ENCODE results near the gene FOSL1. TPM values are rescaled to one million over a fixed set of nuclear protein-coding genes. Genes with fewer than 3 reads are reported as not detected.
A peak's percentile ranks its signal among the peaks of the same experiment; 100 is the strongest.

FOSL1 gene
- total and polyA plus RNA-seq, 2 of the 13 experiments (the other 11 are each of a cell fraction or from before 2014, with no cell fraction given): 4.0 to 4.1 TPM

- TF ChIP-seq ZNF569 (CRISPR knock-in tag; IDR thresholded peaks at IDR 0.05; ENCODE audit: borderline replicate concordance): 0 out of 2 replicates have a peak, but pooled peaks have one; percentile 62
- peak; percentile 68 for TF ChIP-seq HES4 (CRISPR knock-in tag; IDR thresholded peaks at IDR 0.05; ENCODE audit: borderline replicate concordance)
- TF ChIP-seq AGO1 (IDR thresholded peaks at IDR 0.05; ENCODE audit: low read depth, low read length, poor library complexity, severe bottlenecking): no peak
- peak; percentile 91 for TF ChIP-seq PRDM15 (CRISPR knock-in tag; IDR thresholded peaks at IDR 0.05)
- TF ChIP-seq, protein P1, sequence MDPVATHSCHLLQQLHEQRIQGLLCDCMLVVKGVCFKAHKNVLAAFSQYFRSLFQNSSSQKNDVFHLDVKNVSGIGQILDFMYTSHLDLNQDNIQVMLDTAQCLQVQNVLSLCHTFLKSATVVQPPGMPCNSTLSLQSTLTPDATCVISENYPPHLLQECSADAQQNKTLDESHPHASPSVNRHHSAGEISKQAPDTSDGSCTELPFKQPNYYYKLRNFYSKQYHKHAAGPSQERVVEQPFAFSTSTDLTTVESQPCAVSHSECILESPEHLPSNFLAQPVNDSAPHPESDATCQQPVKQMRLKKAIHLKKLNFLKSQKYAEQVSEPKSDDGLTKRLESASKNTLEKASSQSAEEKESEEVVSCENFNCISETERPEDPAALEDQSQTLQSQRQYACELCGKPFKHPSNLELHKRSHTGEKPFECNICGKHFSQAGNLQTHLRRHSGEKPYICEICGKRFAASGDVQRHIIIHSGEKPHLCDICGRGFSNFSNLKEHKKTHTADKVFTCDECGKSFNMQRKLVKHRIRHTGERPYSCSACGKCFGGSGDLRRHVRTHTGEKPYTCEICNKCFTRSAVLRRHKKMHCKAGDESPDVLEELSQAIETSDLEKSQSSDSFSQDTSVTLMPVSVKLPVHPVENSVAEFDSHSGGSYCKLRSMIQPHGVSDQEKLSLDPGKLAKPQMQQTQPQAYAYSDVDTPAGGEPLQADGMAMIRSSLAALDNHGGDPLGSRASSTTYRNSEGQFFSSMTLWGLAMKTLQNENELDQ (CRISPR knock-in tag; IDR thresholded peaks at IDR 0.05; ENCODE audit: borderline replicate concordance): no peak; the same call in 1 of the 2 replicates
- TF ChIP-seq ZNF562 (CRISPR knock-in tag; IDR thresholded peaks at IDR 0.05; ENCODE audit: borderline replicate concordance): no peak
- TF ChIP-seq BORCS8-MEF2B (CRISPR knock-in tag; IDR thresholded peaks at IDR 0.05): no peak
- TF ChIP-seq SAP130 (CRISPR knock-in tag; IDR thresholded peaks at IDR 0.05; ENCODE audit: low read depth): peak; percentile 92
- TF ChIP-seq MNT (IDR thresholded peaks at IDR 0.05): no peak
- peak; percentile 70; the same call in 1 of the 2 replicates for TF ChIP-seq SP4 (CRISPR knock-in tag; IDR thresholded peaks at IDR 0.05)
- TF ChIP-seq AHR (CRISPR knock-in tag; IDR thresholded peaks at IDR 0.05): no peak; the same call in 1 of the 2 replicates
- peak; percentile 67 for TF ChIP-seq SPEN (CRISPR knock-in tag; IDR thresholded peaks at IDR 0.05; ENCODE audit: low read depth)
- TF ChIP-seq ZNF800 (CRISPR knock-in tag; IDR thresholded peaks at IDR 0.05): peak; percentile 77
- no peak for TF ChIP-seq CBX2 (IDR thresholded peaks at IDR 0.05; ENCODE audit: low read depth, low read length)
- TF ChIP-seq CBX2 (CRISPR knock-in tag; IDR thresholded peaks at IDR 0.05; ENCODE audit: low read depth): peak; percentile 12; the same call in 1 of the 2 replicates
- no peak for TF ChIP-seq STAT5B (CRISPR knock-in tag; IDR thresholded peaks at IDR 0.05)
- peak; percentile 78; the same call in 1 of the 2 replicates for TF ChIP-seq MIER2 (CRISPR knock-in tag; IDR thresholded peaks at IDR 0.05)
- peak; percentile 86; the same call in 1 of the 2 replicates for TF ChIP-seq ZNF790 (CRISPR knock-in tag; IDR thresholded peaks at IDR 0.05; ENCODE audit: borderline replicate concordance)
- no peak for TF ChIP-seq ZNF24 (IDR thresholded peaks at IDR 0.05)
- no peak for TF ChIP-seq ZNF891 (CRISPR knock-in tag; IDR thresholded peaks at IDR 0.05)
These were observed 39.7 kb downstream of the FOSL1 start, which contains the start of gene MUS81 (continued) for GRCh38 chr11:65860278-65861164.
